SK-N-MC (cell line): ENCODE measurements around the gene GPR141.

Experiments used
- EZH2 ChIP-seq: fragments of 200-600 bp; sonication (generic); IDR thresholded peaks from one replicate; pipeline ENCODE4 v1.6.1; 2017; ENCODE audit warnings: antibody characterized with exemption
- FOXP2 ChIP-seq: optimal IDR thresholded peaks from 2 replicates; pipeline ENCODE3; 2011; ENCODE audit warnings: mild to moderate bottlenecking, moderate library complexity; ENCODE audit not compliant: insufficient read depth; ENCODE audit errors: extremely low read length, control extremely low read depth
- POLR2AphosphoS5 ChIP-seq: IDR thresholded peaks from 2 replicates; pipeline ENCODE4 v1.6.1; 2012; ENCODE audit warnings: mild to moderate bottlenecking, low read depth, low read length, borderline replicate concordance

DNA sequence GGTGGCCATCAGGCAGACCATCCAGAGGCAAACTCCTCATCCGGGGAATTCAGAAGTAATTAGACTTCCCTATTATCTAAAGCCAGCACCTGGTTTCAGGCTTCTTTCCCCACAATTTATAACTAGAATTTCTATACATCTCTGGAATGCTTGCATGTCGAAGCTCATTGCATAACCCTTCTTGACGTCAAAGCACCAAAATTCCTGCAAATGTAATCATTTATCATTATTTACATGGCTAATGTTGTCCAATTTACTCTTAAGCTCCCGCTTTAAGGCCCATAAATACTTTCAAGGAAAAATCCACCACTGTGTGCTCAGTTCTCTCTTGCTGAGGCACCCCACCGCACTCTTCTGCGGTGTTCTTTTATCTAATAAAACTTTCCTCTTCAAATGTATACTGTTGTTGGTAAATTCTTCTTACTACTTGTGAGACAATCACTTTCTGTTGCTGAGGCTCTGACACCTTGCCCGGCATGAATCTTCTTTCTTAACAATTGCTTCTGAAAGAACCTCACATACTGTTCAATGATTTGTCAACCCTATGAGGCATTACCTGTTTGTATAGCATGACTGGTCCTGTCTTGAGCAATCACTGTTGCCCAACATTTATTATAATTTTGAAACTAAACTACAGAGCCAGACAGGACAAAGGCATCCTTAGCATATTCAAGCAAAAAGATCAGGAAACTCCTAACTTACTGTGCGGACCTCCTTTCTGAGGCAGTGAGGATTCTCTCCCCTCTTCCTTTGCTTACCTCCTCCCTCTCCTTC lies 17.4 kb upstream of the GPR141 start:
- no peak for TF ChIP-seq POLR2AphosphoS5
- no peak for TF ChIP-seq EZH2
- TF ChIP-seq FOXP2, result no peak
